H1 (cell line): ENCODE results near the gene MED16. TPM values are rescaled to one million over a fixed set of nuclear protein-coding genes. Genes with fewer than 3 reads are reported as not detected.
"Not testable (repeated sequence)": the region's sequence is repeated elsewhere in the genome, so short reads cannot be mapped to it uniquely, and the experiment has no call there.

Experiments used
- CTCF ChIA-PET: fragments of 300-600 bp; sonication (Branson Sonifier 250); formaldehyde crosslinking; loops from one replicate; lab custom pipeline; 2021; ENCODE audit not compliant: partially characterized antibody; lab: Charles Lee
- POLR2A ChIA-PET: fragments of 300-600 bp; sonication (Branson Sonifier 250); formaldehyde crosslinking; loops from one replicate; lab custom pipeline; 2021; ENCODE audit warnings: inconsistent platforms; ENCODE audit not compliant: partially characterized antibody; lab: Charles Lee
- DNase-seq, 2 experiments: peaks; one replicate each; pipeline versions ENCODE4 v3.0.0 to v3.0.0-alpha.2; 2010 to 2022; ENCODE audit warnings: low spot score in 2 of 2, low read depth in 1 of 2, mixed read lengths in 1 of 2
- FAIRE-seq: peaks from 2 replicates; lab custom pipeline; 2011; peaks lifted over from hg19 to GRCh38; lab: Jason Lieb, UNC
- H2AFZ ChIP-seq: 2 replicates; pipeline ENCODE4 v1.8.1; 2012; ENCODE audit warnings: low read length, inconsistent platforms
- H2AK5ac ChIP-seq: 2 replicates; pipeline ENCODE4 v1.6.1; 2013; ENCODE audit warnings: low read depth, low read length
- H2BK120ac ChIP-seq: replicated peaks from 2 replicates; pipeline ENCODE3; 2013; ENCODE audit warnings: low read depth, low read length, inconsistent platforms
- H2BK12ac ChIP-seq: 2 replicates; pipeline ENCODE4 v1.6.1; 2013; ENCODE audit warnings: low read depth, low read length
- H2BK15ac ChIP-seq: 2 replicates; pipeline ENCODE4 v1.6.1; 2013; ENCODE audit warnings: low read length
- H2BK20ac ChIP-seq: 2 replicates; pipeline ENCODE4 v1.6.1; 2013; ENCODE audit warnings: low read length
- H2BK5ac ChIP-seq: 2 replicates; pipeline ENCODE4 v1.6.1; 2013; ENCODE audit warnings: low read depth, low read length
- H3K14ac ChIP-seq: 2 replicates; pipeline ENCODE4 v1.6.1; 2013; ENCODE audit warnings: inconsistent platforms; ENCODE audit not compliant: insufficient read length
- H3K18ac ChIP-seq: 2 replicates; pipeline ENCODE4 v1.6.1; 2013; ENCODE audit warnings: low read length; ENCODE audit errors: extremely low read depth
- H3K23ac ChIP-seq: 2 replicates; pipeline ENCODE4 v1.6.1; 2013; ENCODE audit warnings: inconsistent platforms; ENCODE audit not compliant: insufficient read length
- H3K23me2 ChIP-seq: 2 replicates; pipeline ENCODE4 v1.6.1; 2013; ENCODE audit warnings: low read depth, low read length
- H3K27ac ChIP-seq: 2 replicates; pipeline ENCODE4 v1.6.1; 2011; ENCODE audit warnings: low read depth, low read length, inconsistent platforms
- H3K27me3 ChIP-seq, 4 experiments: replicated peaks in 1 of 4; 1 replicate in 1 of 4; 2 replicates in 3 of 4; pipeline versions ENCODE4 v1.6.1 to v1.8.1; 2011 to 2013; ENCODE audit warnings: low read length in 3 of 4, mild to moderate bottlenecking in 3 of 4, inconsistent platforms in 2 of 4, mixed read lengths in 2 of 4, moderate library complexity in 1 of 4; ENCODE audit not compliant: control insufficient read depth in 3 of 4, insufficient read depth in 3 of 4; ENCODE audit errors: extremely low read depth in 1 of 4
- H3K36me3 ChIP-seq, 4 experiments: 2 replicates each; pipeline versions ENCODE4 v1.6.1 to v1.8.1; 2011 to 2013; ENCODE audit warnings: mild to moderate bottlenecking in 4 of 4, low read length in 3 of 4, moderate library complexity in 2 of 4, control low read depth in 1 of 4, inconsistent platforms in 1 of 4; ENCODE audit not compliant: insufficient read depth in 4 of 4, control insufficient read depth in 2 of 4
- H3K4ac ChIP-seq: replicated peaks from 2 replicates; pipeline ENCODE3; 2013; ENCODE audit warnings: low read length, low read depth, mixed read lengths, inconsistent platforms; ENCODE audit not compliant: insufficient read length
- H3K4me1 ChIP-seq, 4 experiments: replicated peaks in 1 of 4; 1 replicate in 1 of 4; 2 replicates in 3 of 4; pipeline versions ENCODE4 v1.6.1 to v1.8.1; 2011 to 2013; ENCODE audit warnings: low read length in 3 of 4, inconsistent platforms in 2 of 4, mixed read lengths in 1 of 4; ENCODE audit not compliant: insufficient read depth in 4 of 4, control insufficient read depth in 3 of 4
- H3K4me2 ChIP-seq, 2 experiments: 2 replicates each; pipeline versions ENCODE4 v1.6.1 to v1.8.1; 2011 to 2013; ENCODE audit warnings: low read depth in 2 of 2, low read length in 2 of 2, control low read depth in 1 of 2, inconsistent platforms in 1 of 2, mild to moderate bottlenecking in 1 of 2; ENCODE audit not compliant: insufficient read depth in 1 of 2
- H3K4me3 ChIP-seq, 4 experiments: fragments of 200-600, 300-600 bp in 1 of 4; sonication (generic), shearing (Covaris generic), sonication (Bioruptor Twin) in 1 of 4; 2 replicates each; pipeline versions ENCODE4 v1.5.1 to v1.8.1; 2011 to 2016; ENCODE audit warnings: low read length in 4 of 4, low read depth in 3 of 4, control low read depth in 2 of 4, inconsistent platforms in 2 of 4, mild to moderate bottlenecking in 2 of 4, mixed read lengths in 1 of 4, moderate library complexity in 1 of 4; ENCODE audit not compliant: insufficient read depth in 2 of 4; ENCODE audit errors: extremely low read depth in 1 of 4
- H3K56ac ChIP-seq: replicated peaks from 2 replicates; pipeline ENCODE3; 2013; ENCODE audit warnings: low read depth, mild to moderate bottlenecking, mixed read lengths, low read length, inconsistent platforms; ENCODE audit not compliant: insufficient read length
- H3K79me1 ChIP-seq: 2 replicates; pipeline ENCODE4 v1.6.1; 2013; ENCODE audit warnings: low read depth, low read length, control low read depth
- H3K79me2 ChIP-seq, 2 experiments: 2 replicates each; pipeline versions ENCODE4 v1.6.1 to v1.8.1; 2012 to 2013; ENCODE audit warnings: low read length in 2 of 2, mild to moderate bottlenecking in 2 of 2, inconsistent platforms in 1 of 2; ENCODE audit not compliant: insufficient read depth in 2 of 2, control insufficient read depth in 1 of 2
- H3K9ac ChIP-seq, 4 experiments: replicated peaks in 1 of 4; 1 replicate in 1 of 4; 2 replicates in 3 of 4; pipeline versions ENCODE4 v1.6.1 to v1.8.1; 2011 to 2013; ENCODE audit warnings: low read depth in 3 of 4, low read length in 3 of 4, control low read depth in 2 of 4, mild to moderate bottlenecking in 2 of 4, moderate library complexity in 2 of 4, inconsistent platforms in 1 of 4; ENCODE audit errors: extremely low read depth in 1 of 4
- H3K9me3 ChIP-seq, 2 experiments: 2 replicates each; pipeline versions ENCODE4 v1.6.1 to v1.8.1; 2012 to 2013; ENCODE audit warnings: mild to moderate bottlenecking in 2 of 2, moderate library complexity in 2 of 2, control low read depth in 1 of 2, inconsistent platforms in 1 of 2, low read depth in 1 of 2, low read length in 1 of 2, mixed read lengths in 1 of 2; ENCODE audit not compliant: insufficient read depth in 2 of 2
- H4K20me1 ChIP-seq, 2 experiments: replicated peaks in 1 of 2; 2 replicates each; pipeline versions ENCODE3 to v1.8.1; 2011 to 2013; ENCODE audit warnings: inconsistent platforms in 2 of 2, low read length in 2 of 2, mild to moderate bottlenecking in 1 of 2; ENCODE audit not compliant: insufficient read depth in 2 of 2, control insufficient read depth in 1 of 2
- H4K5ac ChIP-seq: 2 replicates; pipeline ENCODE4 v1.6.1; 2013; ENCODE audit warnings: low read length, low read depth, mixed read lengths, inconsistent platforms; ENCODE audit not compliant: insufficient read length
- H4K8ac ChIP-seq: 2 replicates; pipeline ENCODE4 v1.8.0; 2013; ENCODE audit warnings: mild to moderate bottlenecking, moderate library complexity, low read length, inconsistent platforms; ENCODE audit not compliant: insufficient read depth; ENCODE audit errors: extremely low read depth
- H4K91ac ChIP-seq: replicated peaks from 2 replicates; pipeline ENCODE3; 2013; ENCODE audit warnings: low read length, mixed read lengths, inconsistent platforms; ENCODE audit not compliant: insufficient read length
- MAX ChIP-seq: IDR thresholded peaks from 2 replicates; pipeline ENCODE4 v1.6.1; 2012; ENCODE audit warnings: inconsistent platforms
- WGBS, 2 experiments: shearing (Covaris generic) in 1 of 2; methylation state at CpG; one replicate each; pipeline versions ENCODE4 v1.1.6 to v1.1.7; 2013 to 2015; ENCODE audit warnings: low lambda C conversion rate in 2 of 2, mixed read lengths in 2 of 2, inconsistent platforms in 1 of 2, low coverage in 1 of 2, missing lambda C conversion rate in 1 of 2; ENCODE audit not compliant: insufficient replicate concordance in 2 of 2, insufficient coverage in 1 of 2, insufficient read length in 1 of 2; ENCODE audit errors: extremely low coverage in 1 of 2, missing lambda C conversion rate in 1 of 2; 5-methylcytosine and 5-hydroxymethylcytosine counted together
- polyA plus RNA-seq, 7 experiments: library from polyadenylated mRNA; depleted of rRNA in 3 of 7; stranded (reverse) in 5 of 7; unstranded in 2 of 7; fragments of >200 nt in 5 of 7; fragments of 200-250 nt in 2 of 7; gene quantifications; 1 replicate in 5 of 7; 2 replicates in 1 of 7; 4 replicates in 1 of 7; pipeline versions ENCODE4 v1.2.1 to v1.2.3, GENCODE V29; 2011 to 2013; ENCODE audit warnings: missing spikeins in 2 of 7, mixed read lengths in 2 of 7
- total RNA-seq: library from RNA; stranded (reverse); fragmentation: NEBNext Ultra II Directional; extraction: Animal tissue kit (Norgen Biotek cat#: 25700); gene quantifications from 2 replicates; pipeline ENCODE4 v1.2.1, GENCODE V29; 2021

The MED16 gene
- total and polyA plus RNA-seq, 2 of the 8 experiments (the other 6 are each of a cell fraction or from before 2014, with no cell fraction given): 51.0 to 67.2 TPM

GRCh38 chr19:843180-843835 lies 49.7 kb downstream of the MED16 start (continued):
- peak; percentile 86 for TF ChIP-seq MAX
- TF ChIP-seq, all 59 proteins: peak for 8

- CTCF ChIA-PET: interaction anchor here (1.0 to 1.3 kb wide), 3 partner anchors 13 to 73 kb away, joined by 3 to 4 read pairs (median 3); no protein-coding TSS in a partner anchor
Observed at GRCh38 chr19:842802-843179, 50.2 kb downstream of the MED16 start.

More at GRCh38 chr19:842802-843179, 50.2 kb downstream of the MED16 start:
- not testable (repeated sequence) for H3K4me1 ChIP-seq, H3K79me2 ChIP-seq, H3K23ac ChIP-seq, DNase-seq, H2AK5ac ChIP-seq, H2AFZ ChIP-seq, H3K79me1 ChIP-seq, H3K9ac ChIP-seq, H4K20me1 ChIP-seq, H3K23me2 ChIP-seq, H4K8ac ChIP-seq, H2BK20ac ChIP-seq, H2BK120ac ChIP-seq, H3K56ac ChIP-seq, H3K36me3 ChIP-seq, FAIRE-seq, H2BK12ac ChIP-seq, H3K9me3 ChIP-seq, H3K4ac ChIP-seq, H3K14ac ChIP-seq, H2BK15ac ChIP-seq, H2BK5ac ChIP-seq, H4K91ac ChIP-seq, H3K27ac ChIP-seq, H3K18ac ChIP-seq, H4K5ac ChIP-seq
- peak overlapping the region in 1 of 2 experiments; percentile 84; a peak in 1 of 4 replicates for H3K4me2 ChIP-seq
- WGBS, 2 experiments: 81% methylated on average over 7 of the region's 7 CpGs; no CpG with 5 or more reads in 1 of the 2 experiments
- peak overlapping the region in 1 of 4 experiments; percentile 53; a peak in 1 of 8 replicates for H3K4me3 ChIP-seq
- peaks cover 7 to 21% (median 16%) of the 10 kb centered on the region in 4 experiments for H3K27me3 ChIP-seq
- POLR2A ChIA-PET: interaction anchor here (0.6 to 5.4 kb wide), 8 partner anchors 8 to 58 kb away, joined by 3 to 30 read pairs (median 4); no protein-coding TSS in a partner anchor
